GM19238 (cell line): ENCODE data around the gene MRC2.

Source experiments
- DNase-seq: peaks from one replicate; pipeline ENCODE4 v3.0.0; 2011; ENCODE audit warnings: low spot score; ENCODE audit not compliant: insufficient read length

Gene MRC2

DNA sequence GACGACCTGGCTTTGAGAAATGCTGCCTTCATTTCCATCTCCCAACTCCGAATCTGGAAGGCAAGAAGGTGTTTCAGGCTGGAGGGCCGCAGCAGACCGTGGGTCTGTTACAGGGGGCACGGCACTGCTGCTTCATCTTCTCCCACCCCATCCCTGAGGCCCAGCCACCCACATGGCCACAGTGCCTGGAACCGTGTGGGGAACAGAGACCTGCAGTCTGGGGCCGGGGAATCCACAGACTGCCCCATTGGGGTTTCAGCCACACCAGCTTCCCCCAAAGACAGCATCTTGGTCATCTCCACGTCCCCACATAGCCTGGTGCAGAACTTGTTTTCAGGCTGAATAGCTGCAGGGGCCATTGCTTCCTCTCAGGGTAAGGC lies 74.2 kb downstream of the MRC2 start:
- DNase-seq, result no peak

GRCh38 chr17:62702746-62703260 lies 75.3 kb downstream of the MRC2 start:
- DNase-seq, result no peak

DNA sequence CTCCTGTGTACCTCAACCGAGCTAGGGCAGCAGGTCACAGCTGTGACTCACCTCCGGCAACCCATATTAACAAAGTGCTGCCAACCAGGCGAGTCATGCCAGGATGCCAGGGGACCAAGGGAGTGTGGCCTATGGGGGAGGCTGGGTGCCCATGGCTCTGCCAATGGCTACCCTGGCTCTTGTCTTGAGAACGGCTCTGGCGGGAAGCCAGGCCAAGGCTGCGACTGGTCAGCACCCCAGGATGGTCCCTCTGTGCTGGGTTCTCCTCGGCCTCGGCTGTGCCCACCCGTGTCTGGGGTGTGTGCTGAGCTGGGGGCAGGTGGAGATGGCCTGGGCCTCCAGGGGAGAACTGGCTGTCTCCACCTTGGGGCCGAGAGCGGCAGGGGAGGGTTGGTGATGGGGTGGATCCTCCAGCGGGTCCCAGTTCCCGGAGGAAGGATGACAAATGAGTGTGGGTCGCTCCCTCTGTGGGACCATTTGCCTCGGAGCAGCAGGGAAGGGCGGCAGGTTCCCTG lies 75.8 kb downstream of the MRC2 start:
- DNase-seq, result no peak

DNA sequence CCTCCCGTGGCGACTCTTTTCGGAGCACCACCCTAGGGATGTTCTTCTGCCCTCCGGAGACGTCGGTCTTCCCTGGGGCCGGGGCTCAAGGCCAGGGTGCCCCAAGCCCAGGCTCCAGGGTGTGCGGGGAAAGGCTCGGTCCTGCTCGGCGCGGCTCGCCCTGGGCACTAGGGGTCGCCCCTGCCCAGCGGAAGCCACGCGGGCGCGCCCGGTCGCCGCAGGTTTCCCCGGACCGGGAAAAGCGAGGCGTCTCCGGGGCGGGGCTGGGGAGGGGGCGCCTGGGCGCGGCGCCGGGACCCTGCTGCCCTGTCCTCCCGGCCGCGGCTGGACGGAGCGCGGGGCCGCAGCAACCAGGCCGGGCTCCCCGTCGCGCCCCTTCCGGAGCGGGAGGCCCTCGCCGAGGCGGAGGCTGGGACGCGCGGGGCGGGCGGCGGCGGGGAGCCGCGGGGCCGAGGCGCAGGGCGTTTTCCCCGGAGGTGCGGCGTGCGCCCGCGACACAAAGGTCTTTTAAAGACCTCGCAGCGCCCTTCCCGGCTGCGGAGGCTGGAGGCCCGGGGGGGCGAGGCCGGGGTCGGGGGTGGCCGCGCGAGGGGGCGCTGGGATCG lies 76.4 kb downstream of the MRC2 start:
- peak; percentile 63 for DNase-seq

- DNase-seq, result no peak
Measured at GRCh38 chr17:62704381-62704971, 77.0 kb downstream of the MRC2 start.

DNA sequence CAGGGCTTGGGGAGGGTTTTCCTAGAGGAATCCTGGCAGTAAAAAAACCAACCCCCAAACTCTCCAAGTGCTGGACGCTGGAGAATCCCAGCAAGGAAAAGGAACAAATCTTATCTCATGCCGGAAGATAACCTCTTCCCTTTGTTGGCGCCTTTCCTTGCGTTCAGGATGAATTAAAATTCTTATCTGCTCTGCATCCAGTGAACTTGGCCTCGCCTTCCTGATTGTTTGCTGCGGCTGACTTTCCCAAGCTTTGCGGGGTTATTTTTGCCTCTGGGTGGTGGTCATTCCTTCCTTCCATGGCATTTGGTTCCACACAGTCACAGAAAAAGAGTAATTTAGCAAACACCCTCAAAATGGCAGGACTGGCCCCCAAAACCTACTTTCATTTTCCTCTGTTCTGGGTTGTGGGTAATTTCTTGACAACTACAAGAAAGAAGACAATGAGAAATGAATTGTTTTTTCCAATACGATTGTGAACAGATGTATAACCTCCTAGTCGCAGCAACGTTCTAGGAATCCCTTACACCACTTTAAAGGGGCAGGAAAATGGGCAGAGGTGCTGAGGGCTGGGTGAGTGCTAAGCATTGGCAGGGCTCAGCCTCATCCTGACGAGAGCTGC lies 77.8 kb downstream of the MRC2 start:
- DNase-seq, result no peak

GRCh38 chr17:62705778-62706597 lies 78.5 kb downstream of the MRC2 start:
- DNase-seq, result no peak

DNA sequence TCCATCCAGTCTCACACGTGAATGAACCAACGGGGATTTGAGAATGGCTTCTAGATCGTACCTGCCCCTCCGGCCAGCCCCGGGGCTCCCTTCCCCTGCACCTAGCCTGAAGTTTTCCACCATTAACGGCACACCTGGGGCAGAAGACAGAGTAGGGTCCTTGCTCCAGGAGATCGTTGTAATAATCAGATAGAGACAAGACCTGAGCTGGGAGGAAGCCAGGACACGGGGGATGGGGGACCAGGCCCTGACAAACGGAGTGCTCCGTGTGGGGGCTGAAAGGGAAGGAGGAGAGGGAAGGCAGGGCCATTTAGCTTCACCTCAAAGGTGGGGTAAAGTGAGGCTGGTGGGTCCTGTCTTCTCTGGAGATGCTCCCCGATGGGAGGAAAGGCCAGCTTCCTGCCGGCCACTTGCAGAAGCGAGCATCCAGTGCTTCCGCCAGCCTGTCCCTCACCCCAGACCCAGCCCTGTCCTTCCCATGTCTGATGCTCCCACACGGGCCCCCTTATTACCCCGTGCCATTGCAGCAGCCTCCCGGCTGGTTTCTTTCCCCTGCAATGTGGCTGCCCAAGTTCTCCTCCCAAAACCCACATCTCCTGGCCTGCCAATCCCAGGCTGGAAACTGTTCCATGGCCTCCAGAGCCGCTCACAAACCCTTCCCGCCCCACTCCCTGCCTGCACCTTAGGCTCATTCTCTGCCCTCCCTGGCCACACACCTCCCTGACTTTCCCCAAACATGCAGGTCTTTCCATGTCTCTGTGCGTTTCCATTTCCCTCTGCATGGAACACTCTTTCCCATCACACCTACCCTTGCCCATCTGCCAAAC lies 79.3 kb downstream of the MRC2 start:
- no peak for DNase-seq

DNA sequence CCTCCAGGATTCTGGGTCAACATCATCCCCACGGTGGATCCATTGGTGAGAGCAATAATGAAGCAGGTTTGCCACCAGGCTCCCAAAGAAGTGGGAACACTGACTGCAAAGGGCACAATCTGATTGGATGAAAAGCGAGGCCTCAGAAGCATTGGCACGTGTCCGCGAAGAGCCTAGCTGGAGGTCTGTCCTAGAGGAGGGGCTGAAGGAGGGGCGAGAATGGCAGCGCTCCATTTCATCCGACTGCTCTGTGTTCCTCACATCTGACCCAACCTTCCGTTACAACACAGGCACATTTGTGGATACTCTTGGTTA lies 79.9 kb downstream of the MRC2 start:
- DNase-seq, result no peak

GRCh38 chr17:62708587-62708986 lies 81.1 kb downstream of the MRC2 start:
- DNase-seq, result no peak

- DNase-seq, result no peak
Measured at GRCh38 chr17:62712171-62712581, 84.7 kb downstream of the MRC2 start.

DNA sequence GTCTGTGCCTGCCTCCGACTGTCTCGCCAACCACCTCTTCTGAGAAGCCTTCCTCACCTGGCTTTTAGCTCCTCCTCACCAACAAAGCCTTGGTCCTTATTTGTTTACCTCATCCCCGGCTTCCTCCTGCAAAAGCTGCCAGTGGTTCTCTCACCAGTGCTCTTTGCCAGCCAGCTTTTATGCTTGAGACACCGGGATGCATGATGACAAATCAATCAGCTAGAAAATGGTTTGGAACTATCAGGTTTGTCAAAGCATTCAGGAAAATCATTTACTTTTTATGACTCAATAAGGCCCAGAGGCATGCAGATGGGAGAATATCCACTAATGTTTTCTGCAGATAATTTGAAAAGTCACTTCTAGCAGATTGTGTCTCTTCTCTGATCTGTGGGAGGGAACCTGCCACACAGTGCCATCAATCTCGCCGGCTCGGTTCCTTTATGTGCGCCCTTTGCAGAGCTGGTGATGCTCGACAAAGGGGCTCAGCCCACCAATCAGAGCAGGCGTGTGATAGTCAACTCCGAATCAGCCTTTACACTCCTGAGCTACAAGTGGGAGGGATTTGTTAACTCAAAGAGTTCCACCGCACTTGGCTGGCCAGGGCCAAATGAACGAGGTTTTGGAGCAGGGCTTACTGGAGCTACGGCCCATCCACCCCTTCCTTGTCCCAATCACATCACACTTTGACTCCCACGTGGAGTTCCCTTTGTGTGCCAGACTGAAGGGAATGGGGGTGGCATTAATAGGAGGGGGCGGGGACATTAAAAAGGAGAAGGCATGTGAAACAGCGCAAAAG lies 85.8 kb downstream of the MRC2 start:
- DNase-seq, result no peak

- no peak for DNase-seq
Measured at GRCh38 chr17:62714016-62714777, 86.7 kb downstream of the MRC2 start.

- DNase-seq, result no peak
Measured at GRCh38 chr17:62715882-62716390, 88.5 kb downstream of the MRC2 start.

DNA sequence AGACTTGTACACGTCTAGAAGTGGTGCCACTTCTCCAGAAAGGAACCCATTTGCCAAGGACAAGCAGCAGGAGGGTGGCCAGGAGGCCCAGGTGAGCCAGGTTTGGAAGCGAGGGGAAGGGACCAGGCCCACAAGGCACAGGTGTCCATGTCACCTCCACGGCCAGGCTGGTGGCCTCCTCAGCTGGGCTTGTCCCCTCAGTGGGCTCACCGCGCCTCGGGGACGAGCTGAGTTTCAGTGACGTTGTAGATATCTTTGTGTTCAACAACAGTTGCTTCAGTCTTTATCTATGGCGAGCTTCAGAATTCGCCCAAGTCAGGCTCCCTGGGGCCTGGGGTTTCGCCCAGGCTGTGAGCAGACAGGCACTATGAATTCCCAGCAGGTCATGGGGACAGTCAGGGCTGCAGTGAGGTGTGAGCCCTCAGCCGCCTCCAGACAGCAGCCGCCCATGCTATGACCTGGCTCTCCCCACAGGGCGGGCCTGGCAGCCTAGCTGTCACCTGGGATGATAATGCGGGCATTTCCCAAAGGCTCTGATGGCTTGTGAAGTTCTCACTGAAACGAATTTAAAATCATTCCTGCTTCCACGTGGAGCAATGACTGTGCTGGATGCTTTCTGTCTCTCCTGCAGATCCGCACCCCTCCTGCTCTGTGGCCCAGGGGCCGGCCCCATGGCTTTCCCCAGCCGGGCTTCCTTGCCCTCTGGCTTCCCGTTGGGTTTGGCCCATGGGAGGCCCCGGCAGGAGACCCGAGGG lies 89.5 kb downstream of the MRC2 start:
- no peak for DNase-seq

- DNase-seq, result no peak
Measured at GRCh38 chr17:62717589-62717855, 90.1 kb downstream of the MRC2 start.

- DNase-seq, result no peak
Measured at GRCh38 chr17:62717889-62718288, 90.4 kb downstream of the MRC2 start.

- DNase-seq, result no peak
Measured at GRCh38 chr17:62718429-62718828, 91.0 kb downstream of the MRC2 start.

- DNase-seq, result no peak
Measured at GRCh38 chr17:62719586-62719985, 92.1 kb downstream of the MRC2 start.
